ENCODE results near the gene KHDRBS2.

KHDRBS2 gene

DNA sequence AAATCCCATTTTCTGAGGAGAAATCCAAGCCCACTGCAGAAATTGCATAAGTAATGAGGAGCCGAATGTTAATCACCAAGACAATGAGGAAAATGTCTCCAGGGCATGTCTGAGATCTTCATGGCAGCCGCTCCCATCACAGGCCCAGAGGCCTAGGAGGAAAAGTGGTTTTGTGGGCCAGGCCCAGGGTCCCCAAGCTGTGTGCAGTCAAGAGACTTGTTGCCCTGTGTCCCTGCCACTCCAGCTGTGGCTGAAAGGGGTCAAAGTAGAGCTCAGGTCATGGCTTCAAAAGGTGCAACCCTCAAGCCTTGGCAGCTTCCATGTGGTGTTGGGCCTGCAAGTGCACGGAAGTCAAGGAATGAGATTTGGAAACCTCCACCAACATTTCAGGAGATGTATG, 276.6 kb downstream of the KHDRBS2 start:
- DNase-seq = no peak

DNA sequence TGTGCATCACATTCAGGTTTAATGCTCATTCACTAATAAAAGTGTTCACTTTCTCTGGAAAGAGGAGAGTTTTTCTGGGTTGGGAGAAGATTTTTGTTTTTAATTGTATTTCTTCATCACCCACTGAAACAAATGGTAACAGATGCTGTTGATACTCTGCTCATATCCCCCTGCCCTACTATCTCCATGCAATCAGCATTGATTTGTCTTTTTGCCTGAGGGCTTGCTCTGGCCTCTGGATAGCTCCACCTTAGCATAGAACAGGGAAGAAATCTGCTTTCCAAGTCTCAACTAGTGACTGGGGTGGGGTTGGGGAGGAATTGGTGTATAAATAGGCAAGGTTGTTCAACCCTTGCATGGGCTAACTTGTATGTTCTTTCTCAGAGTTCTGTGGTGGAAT, 296.4 kb downstream of the KHDRBS2 start:
- no peak for DNase-seq

- no peak for DNase-seq
These were observed 305.4 kb downstream of the KHDRBS2 start for GRCh38 chr6:61980622-61981021.

DNA sequence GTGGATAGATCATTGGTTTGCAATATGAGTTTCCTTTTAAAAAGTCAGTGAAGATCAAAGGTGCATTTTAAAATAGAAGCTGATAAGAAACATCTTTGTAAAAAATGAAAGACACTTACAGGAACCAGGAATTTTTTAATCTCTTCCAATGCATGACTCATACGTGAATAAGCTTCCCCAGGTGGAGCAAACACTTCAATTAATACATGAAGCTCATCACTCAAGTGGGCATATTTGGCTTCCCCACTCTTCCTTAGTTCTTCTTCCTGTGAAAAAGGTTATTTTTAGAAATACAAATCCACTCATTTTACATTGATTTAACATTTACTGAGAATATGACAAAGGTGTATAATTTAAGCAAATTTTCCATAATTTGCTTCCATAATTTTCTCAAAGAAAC, 308.1 kb downstream of the KHDRBS2 start:
- DNase-seq = no peak

DNA sequence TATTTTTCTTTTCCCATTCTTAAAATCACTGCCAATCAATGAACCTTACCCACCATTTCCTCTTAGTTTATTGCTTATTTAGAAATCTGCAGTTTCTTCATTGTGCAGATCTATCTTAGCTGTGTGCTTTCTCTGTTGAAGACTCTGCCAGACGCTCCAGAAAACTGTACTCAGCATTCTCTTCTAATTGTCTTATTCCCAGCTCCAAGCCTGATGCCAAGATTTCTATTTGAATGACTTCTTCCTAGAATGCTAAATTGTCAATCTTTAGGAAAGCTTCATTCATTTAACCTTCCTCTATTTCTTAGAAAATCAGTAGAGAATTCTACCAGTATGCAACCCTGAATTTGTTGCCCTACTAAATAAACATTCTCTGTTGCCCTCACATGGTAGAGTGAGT, 308.9 kb downstream of the KHDRBS2 start:
- no peak for DNase-seq

DNA sequence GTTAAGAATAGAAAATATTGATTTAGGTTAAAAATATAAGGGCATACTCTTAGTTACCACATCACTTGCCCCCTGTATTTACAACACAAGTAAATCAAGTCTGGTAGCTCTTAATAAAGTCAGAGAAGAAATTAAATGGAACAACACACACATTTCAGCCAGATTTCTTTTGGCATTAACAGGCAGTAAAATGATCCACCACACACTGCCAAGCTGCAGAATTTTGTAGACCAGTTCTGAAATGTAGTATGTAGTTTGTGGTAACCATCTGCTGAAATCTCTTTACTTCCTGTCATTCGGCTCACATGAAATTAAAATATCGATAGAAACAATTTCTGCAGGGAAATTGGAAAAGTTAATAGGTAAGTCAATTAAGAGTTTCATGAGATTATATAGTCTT, 326.8 kb downstream of the KHDRBS2 start:
- DNase-seq = no peak

- no peak for DNase-seq
These were observed 332.2 kb downstream of the KHDRBS2 start for GRCh38 chr6:61953851-61954250.

DNA sequence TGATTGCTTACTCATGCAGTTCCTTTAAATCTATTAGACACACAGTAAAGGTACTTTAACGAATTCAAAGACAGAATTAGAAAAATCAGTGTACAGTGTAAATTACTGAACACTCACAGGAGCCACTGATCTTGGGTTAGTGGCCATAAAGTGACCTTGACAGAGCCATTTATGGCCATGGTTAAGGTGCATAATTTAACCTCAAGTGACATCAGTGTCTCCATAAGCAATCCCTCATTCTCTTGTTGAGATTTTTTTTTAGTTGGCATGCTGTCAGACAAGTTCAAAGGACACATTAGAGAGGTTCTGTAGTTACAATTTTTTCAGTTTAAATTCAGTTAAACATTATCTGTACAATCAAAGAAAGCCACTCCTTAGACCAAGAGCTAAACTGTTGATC, 334.4 kb downstream of the KHDRBS2 start:
- no peak for DNase-seq

GRCh38 chr6:61950811-61951210, 335.2 kb downstream of the KHDRBS2 start:
- DNase-seq = no peak

- DNase-seq = no peak
These were observed 336.1 kb downstream of the KHDRBS2 start for GRCh38 chr6:61949971-61950370.

- no peak for DNase-seq
These were observed 336.9 kb downstream of the KHDRBS2 start for GRCh38 chr6:61949161-61949560.

GRCh38 chr6:61947311-61947947, 338.6 kb downstream of the KHDRBS2 start:
- DNase-seq = no peak

- no peak for DNase-seq
These were observed 345.1 kb downstream of the KHDRBS2 start for GRCh38 chr6:61940919-61941318.

DNA sequence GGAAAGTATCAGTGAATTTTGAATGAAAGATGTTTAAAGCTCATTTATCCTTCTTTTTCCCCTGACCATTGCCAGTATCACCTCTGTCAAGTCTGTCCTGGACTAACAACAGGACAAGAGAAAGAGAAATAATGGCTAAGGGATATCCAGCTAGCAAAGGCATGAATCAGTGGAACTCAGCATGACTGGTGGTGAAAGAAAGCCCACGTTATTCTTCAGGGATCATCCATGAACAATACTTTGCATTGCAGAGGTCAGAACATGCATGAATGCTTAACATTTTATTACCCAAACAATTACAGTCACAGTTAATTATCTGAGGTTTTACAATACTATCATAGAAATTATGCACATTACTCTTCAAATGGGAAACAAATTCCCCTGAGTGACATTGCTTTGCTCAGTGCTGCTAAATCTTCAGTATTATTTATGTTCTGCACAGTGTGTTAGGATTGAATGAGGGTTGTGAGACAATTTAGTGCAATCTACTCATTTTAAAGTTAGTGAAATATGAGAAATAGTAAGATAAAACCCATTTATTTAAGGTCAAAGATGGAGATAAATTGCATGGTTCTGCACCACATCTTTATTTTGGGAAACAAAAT, 350.7 kb downstream of the KHDRBS2 start:
- DNase-seq = no peak

GRCh38 chr6:61909486-61909885, 376.5 kb downstream of the KHDRBS2 start:
- no peak for DNase-seq

DNA sequence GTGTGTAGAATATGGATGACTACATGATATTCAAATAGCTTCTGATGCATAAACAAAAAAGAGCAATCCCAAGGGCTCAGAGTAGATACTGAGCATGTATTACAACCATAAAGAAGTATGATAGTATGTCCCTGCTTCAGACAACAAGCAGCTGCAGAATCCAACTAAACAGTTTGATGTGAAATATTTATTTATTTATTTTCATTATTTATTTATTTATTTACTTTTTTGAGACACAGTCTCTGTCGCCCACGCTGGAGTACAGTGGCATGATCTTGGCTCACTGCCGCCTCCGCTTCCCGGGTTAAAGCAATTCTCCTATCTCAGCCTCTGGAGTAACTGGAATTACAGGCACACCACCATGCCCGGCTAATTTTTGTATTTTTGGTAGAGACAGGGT, 384.3 kb downstream of the KHDRBS2 start:
- DNase-seq = no peak

GRCh38 chr6:61894536-61894935, 391.5 kb downstream of the KHDRBS2 start:
- DNase-seq = no peak

- no peak for DNase-seq
These were observed 398.6 kb downstream of the KHDRBS2 start for GRCh38 chr6:61887423-61887822.

GRCh38 chr6:61886608-61887259, 399.3 kb downstream of the KHDRBS2 start:
- no peak for DNase-seq

DNA sequence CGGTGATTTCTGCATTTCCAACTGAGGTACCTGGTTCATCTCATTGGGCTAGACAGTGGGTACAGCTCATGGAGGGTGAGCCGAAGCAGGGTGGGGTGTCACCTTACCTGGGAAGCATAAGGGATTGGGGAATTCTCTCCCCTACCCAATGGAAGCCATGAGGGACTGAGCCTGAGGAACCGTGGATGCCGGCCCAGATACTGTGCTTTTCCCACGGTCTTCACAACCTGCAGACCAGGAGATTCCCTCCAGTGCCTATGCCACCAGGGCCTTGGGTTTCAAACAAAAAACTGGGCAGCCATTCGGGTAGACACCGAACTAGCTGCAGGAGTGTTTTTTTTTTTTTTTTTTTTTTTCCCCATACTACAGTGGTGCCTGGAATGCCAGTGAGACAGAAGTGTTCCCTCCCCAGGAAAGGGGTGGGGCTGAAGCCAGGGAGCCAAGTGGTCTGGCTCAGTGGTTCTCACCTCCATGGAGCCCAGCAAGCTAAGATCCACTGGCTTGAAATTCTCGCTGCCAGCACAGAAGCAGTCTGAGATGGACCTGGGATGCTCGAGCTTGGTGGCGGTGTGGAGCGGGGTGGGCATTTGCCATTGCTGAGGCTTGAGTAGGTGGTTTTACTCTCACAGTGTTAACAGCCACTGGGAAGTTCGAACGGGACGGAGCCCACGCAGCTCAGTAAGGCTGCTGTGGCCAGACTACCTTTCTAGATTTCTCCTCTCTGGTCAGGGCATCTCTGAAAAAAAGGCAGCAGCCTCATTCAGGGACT, 416.2 kb downstream of the KHDRBS2 start:
- no peak for DNase-seq

GRCh38 chr6:61868507-61869080, 417.4 kb downstream of the KHDRBS2 start:
- DNase-seq = no peak

GRCh38 chr6:61867635-61868034, 418.4 kb downstream of the KHDRBS2 start:
- no peak for DNase-seq

DNA sequence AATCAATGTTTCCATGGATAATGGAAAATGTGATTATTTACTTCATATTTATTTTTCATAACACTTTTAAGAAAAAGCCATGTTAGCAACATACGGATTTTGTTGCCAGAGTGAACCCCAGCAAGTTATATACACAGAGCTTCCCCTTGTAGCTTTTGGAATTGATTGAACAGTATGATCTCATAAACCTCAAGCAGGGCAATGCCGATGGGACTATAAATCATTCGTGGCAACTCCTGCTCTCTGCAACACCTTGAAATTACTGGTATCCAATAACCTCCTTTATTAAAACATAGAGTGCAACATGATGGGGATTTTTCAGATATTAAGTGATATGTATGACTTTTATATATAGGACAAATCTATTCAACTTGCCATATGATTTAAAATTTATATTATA, 428.5 kb downstream of the KHDRBS2 start:
- DNase-seq = no peak

All from CD4-positive, alpha-beta T cell treated with Interleukin-21 for 1 hour (primary cell).